Karpas-422 (cell line): ENCODE data around the gene KCNH4. TPM values are rescaled to one million over a fixed set of nuclear protein-coding genes. Genes with fewer than 3 reads are reported as not detected.
"Not testable (repeated sequence)": the region's sequence is repeated elsewhere in the genome, so short reads cannot be mapped to it uniquely, and the experiment has no call there.

Experiments
- DNase-seq: peaks from one replicate; pipeline ENCODE4 v3.0.0-alpha.2; 2015
- H2AFZ ChIP-seq: fragments of 200-600 bp; sonication (generic); 2 replicates; pipeline ENCODE4 v1.6.1; 2014; ENCODE audit warnings: antibody characterized with exemption, low read length, mixed read lengths
- H3K27ac ChIP-seq: fragments of 200-600 bp; sonication (generic); 2 replicates; pipeline ENCODE4 v1.5.1; 2014; ENCODE audit warnings: mild to moderate bottlenecking, low read length, moderate library complexity
- H3K27me3 ChIP-seq: fragments of 200-600 bp; sonication (generic); 2 replicates; pipeline ENCODE4 v1.6.1; 2014; ENCODE audit warnings: low read length, mixed read lengths
- H3K36me3 ChIP-seq: fragments of 200-600 bp; sonication (generic); 2 replicates; pipeline ENCODE4 v1.6.1; 2014; ENCODE audit warnings: low read length, mixed read lengths; ENCODE audit not compliant: insufficient read depth
- H3K4me1 ChIP-seq: fragments of 200-600 bp; sonication (generic); 2 replicates; pipeline ENCODE4 v1.6.1; 2014; ENCODE audit warnings: mild to moderate bottlenecking, low read length, mixed read lengths
- H3K4me2 ChIP-seq: fragments of 200-600 bp; sonication (generic); 2 replicates; pipeline ENCODE4 v1.6.1; 2014; ENCODE audit warnings: low read length, low read depth, mild to moderate bottlenecking; ENCODE audit not compliant: poor library complexity, severe bottlenecking
- H3K4me3 ChIP-seq: fragments of 200-600 bp; sonication (generic); 2 replicates; pipeline ENCODE4 v1.5.1; 2014; ENCODE audit warnings: mild to moderate bottlenecking, antibody characterized with exemption, low read length, mixed read lengths
- H3K79me2 ChIP-seq: fragments of 200-600 bp; sonication (generic); 2 replicates; pipeline ENCODE4 v1.6.1; 2014; ENCODE audit warnings: mild to moderate bottlenecking, low read length, mixed read lengths
- H3K9ac ChIP-seq: fragments of 200-600 bp; sonication (generic); 2 replicates; pipeline ENCODE4 v1.6.0; 2014; ENCODE audit warnings: low read length
- H3K9me2 ChIP-seq: fragments of 200-600 bp; sonication (generic), shearing (Covaris generic); replicated peaks from 2 replicates; pipeline ENCODE4 v1.6.0; 2014; ENCODE audit warnings: mild to moderate bottlenecking, low read length, moderate library complexity; ENCODE audit not compliant: insufficient read depth
- H3K9me3 ChIP-seq: fragments of 300-700, 200-600 bp; sonication (generic); 2 replicates; pipeline ENCODE4 v1.6.1; 2014; ENCODE audit warnings: low read length, mixed read lengths
- H4K20me1 ChIP-seq: fragments of 200-600 bp; sonication (generic); 2 replicates; pipeline ENCODE4 v1.6.1; 2014; ENCODE audit warnings: mild to moderate bottlenecking, antibody characterized with exemption, low read length, low read depth; ENCODE audit not compliant: insufficient read depth
- total RNA-seq: library from RNA; depleted of rRNA; stranded (reverse); fragments of >200 nt; shearing (Covaris generic); gene quantifications from 2 replicates; pipeline ENCODE4 v1.2.3, GENCODE V29; 2014; ENCODE audit warnings: low replicate concordance

KCNH4 gene
- total RNA-seq, 1 experiment from 2014 or later, result not detected

- Histone ChIP-seq H3K27me3 (no peaks in the 10 kb centered on the region), H3K79me2 (no peaks in the 10 kb centered on the region), H3K27ac (no peak overlapping the region), H3K9me2 (no peaks in the 10 kb centered on the region), H3K4me3 (no peak overlapping the region), H3K9ac (no peak overlapping the region), H3K9me3 (no peaks in the 10 kb centered on the region), H3K36me3 (peaks cover 47% of the 10 kb centered on the region), H3K4me1 (no peaks in the 10 kb centered on the region), H3K4me2 (no peak overlapping the region), H4K20me1 (no peaks in the 10 kb centered on the region), H2AFZ (no peak overlapping the region)
- DNase-seq, result no peak
Observed at GRCh38 chr17:42214156-42214555, 33.2 kb upstream of the KCNH4 start.

GRCh38 chr17:42212382-42212781 lies 31.4 kb upstream of the KCNH4 start:
- H3K9me3 ChIP-seq, result no peaks in the 10 kb centered on the region
- no peaks in the 10 kb centered on the region for H3K4me1 ChIP-seq
- H3K79me2 ChIP-seq, result no peaks in the 10 kb centered on the region
- DNase-seq, result no peak
- H2AFZ ChIP-seq, result no peak overlapping the region
- no peak overlapping the region for H3K27ac ChIP-seq
- H3K4me3 ChIP-seq, result no peak overlapping the region
- H3K27me3 ChIP-seq, result no peaks in the 10 kb centered on the region
- H4K20me1 ChIP-seq, result no peaks in the 10 kb centered on the region
- no peaks in the 10 kb centered on the region for H3K9me2 ChIP-seq
- H3K4me2 ChIP-seq, result no peak overlapping the region
- peaks cover 46% of the 10 kb centered on the region for H3K36me3 ChIP-seq
- H3K9ac ChIP-seq, result no peak overlapping the region

- not testable (repeated sequence) for H3K79me2 ChIP-seq, H3K9me2 ChIP-seq, H3K27ac ChIP-seq, H3K4me1 ChIP-seq, H3K27me3 ChIP-seq, H3K4me2 ChIP-seq, H3K4me3 ChIP-seq, H4K20me1 ChIP-seq, H2AFZ ChIP-seq, H3K9me3 ChIP-seq, DNase-seq, H3K9ac ChIP-seq
- peaks cover 45% of the 10 kb centered on the region for H3K36me3 ChIP-seq
Observed at GRCh38 chr17:42211921-42212341, 31.0 kb upstream of the KCNH4 start.

GRCh38 chr17:42210046-42210445 lies 29.1 kb upstream of the KCNH4 start:
- Histone ChIP-seq H3K79me2 (no peaks in the 10 kb centered on the region), H3K27me3 (no peaks in the 10 kb centered on the region), H3K36me3 (peaks cover 46% of the 10 kb centered on the region), H2AFZ (no peak overlapping the region), H3K4me1 (no peaks in the 10 kb centered on the region), H3K9me2 (no peaks in the 10 kb centered on the region), H3K27ac (no peak overlapping the region), H3K4me3 (no peak overlapping the region), H4K20me1 (no peaks in the 10 kb centered on the region), H3K9me3 (no peaks in the 10 kb centered on the region), H3K4me2 (no peak overlapping the region), H3K9ac (no peak overlapping the region)
- no peak for DNase-seq

GRCh38 chr17:42206153-42206612 lies 25.2 kb upstream of the KCNH4 start:
- H3K9me3 ChIP-seq, H2AFZ ChIP-seq, H3K9ac ChIP-seq, H4K20me1 ChIP-seq, H3K27me3 ChIP-seq, H3K4me3 ChIP-seq, H3K4me2 ChIP-seq, H3K9me2 ChIP-seq, H3K4me1 ChIP-seq, H3K79me2 ChIP-seq, H3K27ac ChIP-seq: not testable (repeated sequence)
- DNase-seq, result peak; percentile 39
- H3K36me3 ChIP-seq, result peaks cover 46% of the 10 kb centered on the region

GRCh38 chr17:42203354-42203753 lies 22.4 kb upstream of the KCNH4 start:
- Histone ChIP-seq H3K9me3 (no peaks in the 10 kb centered on the region), H3K9ac (no peak overlapping the region), H3K27ac (no peak overlapping the region), H3K9me2 (no peaks in the 10 kb centered on the region), H2AFZ (no peak overlapping the region), H3K4me2 (no peak overlapping the region), H3K4me1 (no peaks in the 10 kb centered on the region), H3K79me2 (no peaks in the 10 kb centered on the region), H3K27me3 (no peaks in the 10 kb centered on the region), H3K4me3 (no peak overlapping the region), H3K36me3 (peaks cover 41% of the 10 kb centered on the region; the same call in 1 of the 2 replicates), H4K20me1 (no peaks in the 10 kb centered on the region)
- peak; percentile 11 for DNase-seq

DNA sequence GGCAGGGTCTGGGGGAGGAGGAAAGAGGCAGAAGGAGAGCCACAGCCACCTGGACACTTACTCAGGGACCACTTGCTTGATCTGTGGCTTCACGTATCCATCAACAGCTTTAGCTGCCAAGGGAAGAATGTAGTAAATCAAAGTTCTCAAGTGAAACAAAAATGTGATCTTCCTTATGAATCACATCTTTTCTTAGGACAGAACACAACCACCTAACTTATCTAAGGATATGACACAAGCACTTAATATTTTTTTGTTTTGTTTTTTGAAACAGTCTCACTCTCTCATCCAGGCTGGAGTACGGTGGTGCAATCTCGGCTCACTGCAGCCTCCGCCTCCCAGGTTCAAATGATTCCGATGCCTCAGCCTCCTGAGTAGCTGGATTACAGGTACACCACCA lies 21.8 kb upstream of the KCNH4 start:
- H3K4me3 ChIP-seq, result no peak overlapping the region
- H3K9me2 ChIP-seq, result no peaks in the 10 kb centered on the region
- DNase-seq, result peak; percentile 27
- no peaks in the 10 kb centered on the region for H3K4me1 ChIP-seq
- H2AFZ ChIP-seq, result no peak overlapping the region
- H3K4me2 ChIP-seq, result no peak overlapping the region
- no peaks in the 10 kb centered on the region for H4K20me1 ChIP-seq
- H3K9ac ChIP-seq, result no peak overlapping the region
- H3K27ac ChIP-seq, result no peak overlapping the region
- peaks cover 41% of the 10 kb centered on the region; the same call in 1 of the 2 replicates for H3K36me3 ChIP-seq
- H3K27me3 ChIP-seq, result no peaks in the 10 kb centered on the region
- no peaks in the 10 kb centered on the region for H3K79me2 ChIP-seq
- no peaks in the 10 kb centered on the region for H3K9me3 ChIP-seq

DNA sequence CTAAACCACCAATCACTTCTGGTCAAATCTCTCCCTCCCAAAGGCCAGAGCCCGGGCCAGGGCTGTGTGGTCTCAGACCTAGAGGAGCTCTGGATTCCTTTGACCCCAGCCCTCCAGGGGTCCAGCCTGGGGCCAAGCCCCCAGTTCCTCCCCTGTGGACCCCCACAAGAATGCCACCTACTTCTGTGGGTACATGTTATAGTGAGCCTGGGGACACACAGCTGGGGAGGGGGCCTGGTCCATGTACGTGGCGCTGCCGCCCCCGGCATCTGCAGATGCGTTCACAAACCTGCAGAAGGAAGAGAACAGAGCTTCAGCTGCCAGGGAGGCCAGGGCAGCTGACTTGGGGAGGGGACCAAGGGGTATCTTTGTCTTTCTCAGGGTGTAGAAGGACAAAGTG lies 21.2 kb upstream of the KCNH4 start:
- Histone ChIP-seq H3K9ac (no peak overlapping the region), H3K9me3 (no peaks in the 10 kb centered on the region), H3K9me2 (no peaks in the 10 kb centered on the region), H3K4me1 (no peaks in the 10 kb centered on the region), H3K36me3 (peaks cover 39% of the 10 kb centered on the region; the same call in 1 of the 2 replicates), H3K27ac (no peak overlapping the region), H3K4me2 (no peak overlapping the region), H3K27me3 (no peaks in the 10 kb centered on the region), H3K79me2 (no peaks in the 10 kb centered on the region), H4K20me1 (no peaks in the 10 kb centered on the region), H3K4me3 (no peak overlapping the region), H2AFZ (no peak overlapping the region)
- DNase-seq, result no peak

DNA sequence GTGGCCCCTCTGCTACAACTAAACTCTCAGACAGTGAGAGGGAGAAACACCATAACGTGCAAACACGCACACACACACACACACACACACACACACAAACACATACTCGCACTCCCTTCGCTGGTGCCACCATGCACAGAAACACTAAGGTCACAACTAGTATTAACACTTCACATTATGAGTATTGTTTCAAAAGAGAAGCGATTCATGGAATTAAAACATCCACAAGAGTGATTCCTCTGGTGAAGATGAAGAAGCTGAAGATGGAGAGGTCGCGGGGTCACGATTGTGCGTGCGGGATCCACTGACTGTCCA lies 20.5 kb upstream of the KCNH4 start:
- H3K9me2 ChIP-seq, result no peaks in the 10 kb centered on the region
- H4K20me1 ChIP-seq, result no peaks in the 10 kb centered on the region
- H3K27me3 ChIP-seq, result no peaks in the 10 kb centered on the region
- H3K4me1 ChIP-seq, result no peaks in the 10 kb centered on the region
- H3K4me2 ChIP-seq, result no peak overlapping the region
- H3K79me2 ChIP-seq, result no peaks in the 10 kb centered on the region
- no peak overlapping the region for H2AFZ ChIP-seq
- no peak overlapping the region for H3K27ac ChIP-seq
- peak; percentile 4 for DNase-seq
- peaks cover 37% of the 10 kb centered on the region; the same call in 1 of the 2 replicates for H3K36me3 ChIP-seq
- no peak overlapping the region for H3K4me3 ChIP-seq
- H3K9ac ChIP-seq, result no peak overlapping the region
- no peaks in the 10 kb centered on the region for H3K9me3 ChIP-seq
